Stimulated activated CD4-positive, alpha-beta T cell treated with anti-CD3 and anti-CD28 coated beads, Interleukin-1b, Interleukin-23, amount 100 ng/mL, for 48 hours (primary cell): Measurements from ENCODE around the gene MRPS12.
"Not testable (repeated sequence)": the region's sequence is repeated elsewhere in the genome, so short reads cannot be mapped to it uniquely, and the experiment has no call there.

Source experiments
- DNase-seq: peaks from one replicate; pipeline ENCODE4 v3.0.0-alpha.2; 2020

Gene MRPS12

DNA sequence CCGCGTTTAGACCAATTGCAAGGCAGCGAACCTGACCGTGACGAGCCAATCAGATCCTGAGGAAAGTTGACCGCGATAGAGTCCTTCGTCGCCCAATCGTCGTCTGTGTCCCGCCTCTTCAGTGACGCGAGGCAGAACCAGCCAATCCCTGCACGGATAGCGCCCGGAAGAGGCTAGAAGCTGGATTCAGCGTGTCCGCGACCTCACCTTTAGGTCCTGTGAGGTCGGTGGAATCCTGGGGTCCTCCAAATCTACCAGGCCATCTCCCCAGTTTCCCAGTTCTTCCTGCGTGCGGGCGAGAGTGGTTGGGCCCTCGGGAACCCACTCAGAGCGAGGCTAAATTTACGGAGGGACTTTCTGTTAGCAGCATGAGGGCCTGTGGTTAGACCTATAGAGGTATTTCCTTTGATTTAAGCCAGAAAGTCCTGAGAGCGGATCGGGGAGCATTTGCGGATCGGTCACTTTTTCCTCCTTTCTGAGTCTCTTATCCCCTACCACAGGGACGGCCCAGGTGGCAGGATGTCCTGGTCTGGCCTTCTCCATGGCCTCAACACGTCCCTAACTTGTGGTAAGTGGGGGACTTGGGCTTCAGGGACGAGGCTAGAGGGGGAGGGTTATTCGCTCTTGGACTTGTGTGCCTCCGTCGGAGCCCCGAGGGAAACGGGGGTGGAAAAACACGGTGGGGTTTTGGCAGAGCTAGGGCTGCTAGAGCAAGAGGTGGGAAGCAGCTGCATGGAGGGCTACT is at the start of gene MRPS12:
TSS of gene MRPS12 (plus strand) at position 169 of the 745 bp plus-strand sequence. CDS start at position 520, 351 bp downstream.
- DNase-seq = peak; percentile 98

DNA sequence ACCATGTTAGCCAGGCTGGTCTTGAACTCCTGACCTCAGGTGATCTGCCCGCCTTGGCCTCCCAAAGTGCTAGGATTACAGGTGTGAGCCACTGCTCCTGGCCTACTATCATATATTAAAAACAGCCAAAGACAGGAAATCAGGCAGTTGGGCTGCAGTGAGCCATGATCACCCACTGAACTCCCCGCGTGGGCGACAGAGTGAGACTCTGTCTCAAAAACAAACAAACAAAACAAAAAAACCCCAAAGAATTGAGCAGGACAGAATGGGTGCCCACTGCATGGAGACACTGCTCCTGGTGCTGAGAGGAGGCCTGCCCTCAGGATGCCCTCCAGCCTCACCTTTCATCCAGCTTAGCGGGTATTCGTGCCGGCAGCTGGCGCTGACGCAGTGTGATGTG is 47.5 kb upstream of the MRPS12 start:
- no peak for DNase-seq

DNA sequence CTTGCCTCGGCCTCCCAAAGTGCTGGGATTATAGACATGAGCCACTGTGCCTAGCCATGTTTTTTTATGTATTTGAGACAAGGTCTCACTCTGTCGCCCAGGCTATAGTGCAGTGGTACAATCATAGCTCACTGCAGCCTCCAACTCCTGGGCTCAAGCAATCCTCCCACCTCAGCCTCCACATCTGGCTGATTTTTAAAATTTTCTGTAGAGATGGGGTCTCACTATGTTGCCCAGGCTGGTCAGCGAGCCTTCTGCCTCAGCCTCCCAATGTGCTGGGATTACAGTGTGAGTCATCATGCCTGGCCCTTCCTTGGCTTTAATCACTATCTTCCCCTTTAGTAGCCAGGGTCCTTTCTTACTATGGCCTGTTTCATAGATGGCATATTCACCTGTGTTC is 46.1 kb upstream of the MRPS12 start:
- DNase-seq = not testable (repeated sequence)

DNA sequence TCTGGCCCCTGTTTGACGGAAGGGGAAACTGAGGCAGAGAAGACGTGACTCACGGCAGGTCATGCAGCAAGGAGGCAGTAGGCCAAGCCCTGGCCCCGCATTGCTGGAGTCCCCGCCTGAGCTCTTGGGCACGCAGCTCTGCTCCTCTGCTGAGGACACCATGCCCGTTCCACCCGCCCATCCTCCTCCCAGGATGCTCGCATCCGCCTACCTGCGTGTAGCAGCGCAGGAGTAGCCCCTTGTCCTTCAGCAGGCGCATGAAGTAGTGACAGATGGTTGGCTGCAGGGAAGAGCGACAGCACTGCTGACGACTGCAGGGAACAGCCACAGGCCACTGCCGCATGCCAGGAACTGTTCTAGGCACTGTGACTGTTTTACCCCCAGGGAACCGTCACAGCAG is 41.9 kb upstream of the MRPS12 start:
- DNase-seq = no peak

DNA sequence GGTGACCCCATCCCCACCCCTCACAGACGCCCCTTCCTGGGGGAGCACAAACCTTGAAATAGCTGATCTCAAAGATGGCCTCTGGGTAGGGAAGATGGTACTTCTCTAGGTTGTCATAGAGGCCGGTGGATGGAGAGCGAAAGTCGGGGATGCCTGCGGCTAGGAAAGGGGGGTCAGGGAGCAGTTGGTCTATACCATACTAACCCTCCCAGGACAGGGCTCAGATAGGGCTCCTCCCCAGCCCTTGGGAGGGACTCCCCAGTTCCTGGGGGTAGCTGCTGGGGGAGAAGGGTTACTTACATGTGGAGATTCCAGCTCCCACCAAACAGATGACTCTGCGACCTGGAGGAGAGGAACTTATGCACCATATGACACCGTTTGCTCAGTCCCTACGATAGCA is 40.9 kb upstream of the MRPS12 start:
- no peak for DNase-seq

DNA sequence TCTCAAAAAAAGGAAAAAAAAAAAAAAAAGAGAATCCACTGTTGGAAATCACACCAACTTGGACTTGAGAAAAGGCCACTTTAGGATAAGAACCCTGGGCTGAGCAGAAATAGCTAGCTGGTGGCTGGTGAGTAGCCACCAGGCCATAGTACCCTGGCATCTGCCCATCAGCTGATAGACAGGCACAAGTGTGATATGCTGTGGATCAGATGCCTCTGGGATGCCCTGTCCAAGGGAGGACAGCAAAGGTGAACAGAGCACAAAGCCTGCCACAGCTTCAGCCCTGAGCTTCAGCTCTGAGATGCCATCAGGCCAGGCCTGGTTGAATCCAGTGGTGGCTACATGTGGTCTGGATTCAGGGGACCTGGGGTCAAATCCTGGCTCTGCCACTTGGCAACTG is 40.1 kb upstream of the MRPS12 start:
- no peak for DNase-seq

DNA sequence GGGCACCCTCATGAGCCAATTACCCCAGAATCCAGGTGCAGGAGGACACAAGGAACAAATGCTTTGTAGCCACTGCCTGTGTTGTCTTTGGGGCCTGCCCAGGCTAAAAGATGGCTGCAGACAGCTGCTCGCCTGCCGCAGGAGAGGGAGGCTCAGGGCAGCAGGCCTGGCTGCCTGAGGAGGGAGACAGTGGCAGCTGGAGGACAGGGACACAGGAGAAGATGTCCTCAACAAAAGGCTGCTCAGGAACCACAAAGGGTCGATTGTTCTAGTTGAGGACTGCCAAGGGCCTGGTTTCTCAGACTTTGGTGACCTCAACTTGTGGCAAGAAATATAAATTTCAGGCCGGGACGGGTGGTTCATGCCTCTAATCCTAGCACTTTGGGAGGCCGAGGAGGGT is 39.0 kb upstream of the MRPS12 start:
- no peak for DNase-seq

DNA sequence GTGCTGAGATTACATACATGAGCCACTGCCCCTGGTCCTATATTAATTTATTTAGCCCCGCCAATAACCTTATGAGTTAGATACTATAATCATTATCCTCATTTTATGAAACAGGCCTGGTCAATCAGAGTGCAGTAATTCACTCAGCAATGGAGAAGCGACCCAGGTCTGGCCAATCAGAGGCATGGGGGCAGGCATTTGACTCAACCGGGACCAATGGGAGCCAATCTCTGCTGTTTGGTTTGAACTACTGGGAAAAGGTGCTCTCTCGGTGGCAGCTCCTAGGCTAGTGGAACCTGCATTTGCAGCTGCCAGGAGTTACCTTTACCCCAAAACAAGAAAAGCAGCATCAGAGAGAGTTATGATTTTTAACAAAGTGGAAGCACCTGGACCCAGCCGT is 37.9 kb upstream of the MRPS12 start:
- no peak for DNase-seq

DNA sequence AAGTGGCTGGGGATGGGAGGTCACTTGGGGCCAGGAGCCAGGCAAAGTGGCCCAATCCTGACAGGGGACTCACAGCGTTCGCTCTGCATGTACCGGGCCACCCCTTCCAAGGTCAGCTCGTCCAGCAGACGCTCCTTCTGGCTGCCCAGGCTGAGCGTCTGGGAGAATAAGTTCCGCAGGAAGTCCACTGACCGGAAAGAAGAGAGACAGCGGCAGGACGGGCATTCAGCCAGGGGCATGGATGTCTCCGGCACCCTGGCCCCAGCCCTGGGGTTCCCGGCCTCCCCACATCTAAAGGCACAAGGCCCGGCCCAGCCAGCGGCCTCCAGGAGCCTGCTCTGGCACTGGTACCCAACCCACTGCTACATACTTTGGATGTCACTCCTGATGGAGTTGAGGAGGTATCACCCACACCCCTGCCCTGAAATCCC is 37.4 kb upstream of the MRPS12 start:
- no peak for DNase-seq

DNA sequence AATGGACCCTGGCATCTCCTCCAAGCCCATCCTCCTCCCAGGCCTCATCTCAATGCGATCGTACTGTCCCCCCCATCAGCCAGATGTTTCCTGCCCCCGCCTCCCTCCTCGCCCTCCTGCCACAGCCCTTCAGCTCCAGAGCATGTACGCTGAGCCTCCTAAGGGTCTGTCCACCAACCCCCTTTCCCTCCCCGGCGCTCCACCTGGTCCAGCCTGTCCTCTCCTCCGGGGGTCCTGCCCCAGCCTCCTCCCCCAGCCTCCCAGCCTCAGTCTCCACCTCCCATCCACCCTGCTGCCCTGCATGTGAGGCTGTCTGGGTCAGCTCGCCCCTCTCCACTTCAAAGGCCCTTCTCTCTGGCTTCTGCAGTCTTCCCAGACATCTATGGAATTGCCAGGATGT is 35.8 kb upstream of the MRPS12 start:
- DNase-seq = no peak

DNA sequence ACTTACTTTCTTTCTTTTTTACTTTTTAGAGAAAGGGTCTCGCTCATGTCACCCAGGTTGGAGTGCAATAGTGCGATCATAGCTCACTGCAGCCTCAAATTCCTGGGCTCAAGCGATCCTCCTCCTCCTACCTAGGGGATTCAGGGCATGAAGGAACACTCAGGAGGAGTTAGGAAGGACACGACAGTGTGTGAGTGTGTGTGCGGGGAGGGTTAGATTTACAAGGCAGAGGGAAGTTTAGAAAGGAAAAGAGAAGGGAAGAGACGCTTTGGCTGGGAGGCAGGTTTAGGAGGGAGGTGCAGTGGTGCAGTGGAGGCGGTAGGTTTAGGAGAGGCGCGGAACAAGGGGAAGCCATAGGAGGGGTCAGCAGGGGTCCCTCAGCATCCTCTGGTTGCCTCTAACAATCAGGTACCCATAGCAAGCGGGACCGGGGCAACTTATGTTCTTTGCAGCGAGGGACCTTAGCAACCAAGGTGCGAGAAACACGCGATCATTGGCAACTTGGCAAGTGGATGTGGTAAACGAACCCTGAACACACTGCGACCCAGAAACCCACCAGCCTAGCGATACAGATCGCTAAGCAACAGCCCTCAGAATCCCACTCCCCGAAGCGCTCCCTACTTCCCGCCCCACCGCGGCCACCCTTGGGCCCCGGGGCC is 31.8 kb upstream of the MRPS12 start:
- DNase-seq = no peak

DNA sequence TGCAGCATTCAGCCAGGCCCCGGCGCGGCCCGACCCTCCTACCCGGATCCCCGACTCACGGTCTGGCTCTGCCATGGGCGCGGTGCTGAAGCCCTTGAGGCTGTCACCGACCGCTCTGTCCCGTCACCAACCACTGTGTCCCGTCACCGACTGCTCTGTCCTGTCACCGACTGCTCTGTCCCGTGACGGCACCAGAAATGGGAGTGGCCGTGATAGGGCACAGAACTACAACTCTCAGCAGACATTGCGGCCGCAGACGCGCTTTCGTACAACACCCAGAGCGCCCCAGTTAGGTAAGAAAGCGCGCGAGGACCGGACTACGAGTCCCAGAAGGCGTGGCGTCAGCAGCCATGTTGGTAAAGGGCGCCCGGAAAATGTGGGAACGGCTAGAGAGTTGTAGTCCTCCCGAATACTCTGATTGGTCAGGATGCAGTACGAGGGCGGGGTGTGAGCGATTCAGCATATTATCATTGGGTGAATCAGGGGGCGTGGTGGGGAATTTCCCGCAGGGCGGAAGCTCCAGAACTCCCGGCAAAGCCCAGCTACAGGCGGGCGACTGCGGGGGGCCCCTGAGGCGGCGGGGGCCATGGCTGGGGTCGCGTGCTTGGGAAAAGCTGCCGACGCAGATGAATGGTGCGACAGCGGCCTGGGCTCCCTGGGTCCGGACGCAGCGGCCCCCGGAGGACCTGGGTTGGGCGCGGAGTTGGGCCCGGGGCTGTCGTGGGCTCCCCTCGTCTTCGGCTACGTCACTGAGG is 31.1 kb upstream of the MRPS12 start, which contains the start of the genes NFKBIB and SIRT2:
TSS of gene NFKBIB (plus strand) at position 523 of the 755 bp plus-strand sequence. CDS start at position 587, 64 bp downstream.
TSS of gene SIRT2 (minus strand) at position 172 of the 755 bp plus-strand sequence. CDS start at position 75, 97 bp downstream.
- peak; percentile 100 for DNase-seq

DNA sequence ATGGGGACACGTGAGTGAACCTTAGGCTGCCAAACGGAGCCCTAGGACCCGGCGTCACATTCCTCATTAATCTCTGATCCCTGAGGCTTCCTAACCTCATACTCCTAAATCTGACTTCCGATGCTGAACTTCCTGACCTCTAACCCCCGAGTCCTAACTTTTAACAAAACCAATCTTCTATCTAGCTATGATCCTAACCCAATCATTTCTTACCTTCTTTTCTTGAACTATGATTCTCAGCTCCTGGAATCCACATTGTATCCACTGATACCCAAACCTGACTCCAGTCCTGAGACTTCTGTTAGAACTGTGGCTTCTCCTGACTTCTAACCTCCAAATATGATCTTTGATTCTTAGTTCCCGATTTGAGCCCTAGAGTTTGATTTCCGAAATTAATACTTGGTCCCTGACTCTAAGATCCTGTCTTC is 30.5 kb upstream of the MRPS12 start:
- DNase-seq = no peak

DNA sequence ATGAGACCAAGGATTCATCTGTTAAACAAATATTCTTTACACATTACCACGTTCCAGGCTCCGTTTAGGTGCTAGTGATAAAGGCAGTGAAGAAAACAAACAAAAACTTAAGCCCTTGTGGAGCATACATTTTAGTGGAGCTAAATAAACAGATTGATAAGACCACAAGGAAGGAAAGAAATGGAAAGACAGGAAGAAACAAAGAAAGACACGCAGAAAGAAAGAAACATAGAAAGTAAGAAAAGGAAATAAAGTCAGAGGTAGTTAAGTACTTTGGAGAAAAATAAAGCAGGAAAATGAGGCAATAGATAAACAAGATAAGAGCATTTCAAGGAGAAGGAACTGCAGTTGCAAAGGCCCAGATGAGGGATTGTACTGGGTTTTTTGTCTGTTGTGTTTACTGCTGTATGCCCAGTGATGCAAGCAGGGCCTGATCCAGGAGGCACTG is 30.0 kb upstream of the MRPS12 start:
- DNase-seq = no peak

DNA sequence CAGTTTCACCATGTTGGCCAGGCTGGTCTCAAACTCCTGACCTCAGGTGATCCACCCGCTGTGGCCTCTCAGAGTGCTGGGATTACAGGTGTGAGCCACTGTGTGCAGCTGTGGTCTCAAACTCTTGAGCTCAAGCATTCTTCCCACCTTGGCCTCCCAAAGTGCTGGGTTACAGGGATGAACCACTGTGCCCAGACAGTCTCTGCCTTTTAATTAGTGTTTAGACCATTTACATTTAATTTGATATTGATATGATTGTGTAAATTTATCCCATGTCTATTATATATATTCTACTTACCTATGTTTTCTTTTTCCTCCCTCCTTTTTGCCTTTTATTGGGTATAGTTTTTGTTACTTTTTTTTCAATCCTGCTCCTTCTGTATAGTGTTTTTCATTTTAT is 29.1 kb upstream of the MRPS12 start:
- DNase-seq = no peak

DNA sequence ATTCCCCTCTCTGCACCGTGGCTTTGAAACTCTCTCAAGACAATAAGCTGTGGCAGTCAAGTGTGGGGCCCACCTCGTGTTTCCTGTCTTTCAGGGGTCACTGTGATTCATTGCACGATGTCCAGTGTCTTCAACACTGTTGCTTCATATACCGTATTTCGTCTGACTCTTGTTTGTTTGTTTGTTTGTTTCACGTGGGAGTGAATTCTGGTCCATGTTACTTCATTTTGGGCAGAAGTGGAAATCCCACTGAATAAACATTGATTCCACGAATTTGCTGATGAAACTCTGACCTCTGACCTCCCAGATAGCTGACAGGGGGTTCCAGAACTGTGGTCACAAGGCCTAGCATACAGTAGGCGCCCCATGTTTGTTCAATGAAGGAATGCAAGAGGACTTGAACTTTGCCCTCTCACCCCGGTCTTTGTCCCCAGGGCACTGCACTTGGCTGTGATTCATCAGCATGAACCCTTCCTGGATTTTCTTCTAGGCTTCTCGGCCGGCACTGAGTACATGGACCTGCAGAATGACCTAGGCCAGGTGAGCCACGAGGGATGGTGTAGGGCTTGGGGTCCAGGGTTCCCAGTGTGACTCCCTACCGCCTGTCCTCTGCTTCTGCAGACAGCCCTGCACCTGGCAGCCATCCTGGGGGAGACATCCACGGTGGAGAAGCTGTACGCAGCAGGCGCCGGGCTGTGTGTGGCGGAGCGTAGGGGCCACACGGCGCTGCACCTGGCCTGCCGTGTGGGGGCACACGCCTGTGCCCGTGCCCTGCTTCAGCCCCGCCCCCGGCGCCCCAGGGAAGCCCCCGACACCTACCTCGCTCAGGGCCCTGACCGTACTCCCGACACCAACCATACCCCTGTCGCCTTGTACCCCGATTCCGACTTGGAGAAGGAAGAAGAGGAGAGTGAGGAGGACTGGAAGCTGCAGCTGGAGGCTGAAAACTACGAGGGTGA is 25.9 kb upstream of the MRPS12 start:
- DNase-seq = no peak

DNA sequence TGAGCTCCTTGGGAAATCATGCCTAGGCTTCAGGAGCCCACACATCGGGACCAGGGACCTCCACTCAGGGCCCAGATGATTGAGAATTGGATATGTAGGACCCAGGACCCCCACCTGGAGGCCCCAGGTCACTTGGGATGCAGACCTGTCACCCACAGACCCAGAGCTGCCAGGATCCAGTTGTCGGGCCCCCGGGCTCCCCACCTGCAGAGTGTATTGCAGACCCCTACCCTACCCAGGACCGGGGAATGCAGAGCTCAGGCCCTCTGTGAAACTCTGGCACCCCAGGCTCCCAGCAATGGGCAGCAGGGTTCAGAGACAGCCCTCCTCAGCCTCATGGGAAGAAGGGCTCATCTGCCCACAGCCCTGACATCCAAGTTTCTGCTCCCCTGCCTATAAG is 25.1 kb upstream of the MRPS12 start:
- DNase-seq = no peak

DNA sequence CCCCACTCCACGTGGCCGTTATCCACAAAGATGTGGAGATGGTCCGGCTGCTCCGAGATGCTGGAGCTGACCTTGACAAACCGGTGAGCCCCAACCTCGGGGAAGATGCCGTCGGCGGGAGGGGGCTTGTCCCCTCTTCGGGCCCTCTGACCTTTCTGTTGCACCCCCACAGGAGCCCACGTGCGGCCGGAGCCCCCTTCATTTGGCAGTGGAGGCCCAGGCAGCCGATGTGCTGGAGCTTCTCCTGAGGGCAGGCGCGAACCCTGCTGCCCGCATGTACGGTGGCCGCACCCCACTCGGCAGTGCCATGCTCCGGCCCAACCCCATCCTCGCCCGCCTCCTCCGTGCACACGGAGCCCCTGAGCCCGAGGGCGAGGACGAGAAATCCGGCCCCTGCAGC is 23.5 kb upstream of the MRPS12 start:
- no peak for DNase-seq

DNA sequence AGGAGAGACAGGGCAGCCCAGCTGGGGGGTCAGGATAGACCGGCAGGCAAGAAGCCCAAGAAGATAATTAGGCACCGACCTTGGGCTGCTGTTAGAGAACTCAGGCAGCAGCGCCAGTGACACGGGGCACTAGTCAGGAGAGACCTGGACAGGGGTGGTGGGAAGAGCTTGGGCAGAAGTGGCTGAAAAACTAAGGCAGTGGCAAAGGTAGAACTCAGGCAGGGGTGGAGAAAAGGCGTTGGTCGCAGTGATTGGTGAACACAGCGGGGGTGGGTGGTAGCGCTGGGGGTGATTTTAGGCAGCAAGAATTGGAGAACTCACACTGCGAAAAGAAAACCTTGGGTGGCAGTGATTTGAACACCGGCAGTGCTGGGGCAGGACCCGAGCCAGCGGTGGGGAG is 23.1 kb upstream of the MRPS12 start:
- no peak for DNase-seq

DNA sequence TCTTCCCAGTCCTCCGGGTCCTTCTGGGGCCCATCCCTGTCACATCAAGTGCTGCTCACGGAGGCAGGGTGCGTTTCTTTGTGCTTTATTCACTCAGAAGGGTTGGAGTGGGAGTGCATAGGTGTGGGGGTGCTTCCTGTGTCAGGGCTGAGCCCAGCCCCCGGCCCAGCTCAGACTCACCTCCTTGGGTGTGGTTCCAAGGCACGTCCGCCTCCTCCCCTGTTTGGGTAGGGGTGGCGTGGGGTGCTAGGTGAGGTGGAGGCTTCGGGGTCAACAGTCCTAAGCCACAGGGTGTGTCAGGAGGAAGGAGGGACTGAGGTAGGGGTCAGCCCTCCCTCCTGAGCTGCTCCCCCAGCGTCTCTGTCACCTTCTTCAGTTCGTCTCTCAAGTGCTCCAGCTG is 21.8 kb upstream of the MRPS12 start:
- no peak for DNase-seq

DNA sequence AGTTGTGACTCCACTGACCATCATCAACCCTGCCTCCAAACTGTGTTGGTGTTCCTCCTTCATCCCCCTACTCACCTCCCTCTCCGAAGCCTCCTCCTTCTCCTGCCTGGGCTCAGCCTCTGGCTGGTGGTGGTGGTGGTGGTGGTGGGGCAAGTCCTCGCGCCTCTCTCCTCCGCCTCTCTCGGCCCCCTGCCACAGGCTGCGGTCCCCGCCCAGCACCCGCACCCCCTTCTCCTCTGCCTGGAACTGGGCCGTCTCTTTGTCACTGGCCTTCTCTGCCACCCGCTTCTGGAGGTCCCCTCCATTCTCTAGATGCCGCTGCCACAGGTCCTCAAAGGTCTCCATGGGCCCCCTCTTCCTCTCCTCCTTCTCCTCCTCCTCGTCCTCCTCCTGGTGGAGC is 20.3 kb upstream of the MRPS12 start:
- DNase-seq = no peak

DNA sequence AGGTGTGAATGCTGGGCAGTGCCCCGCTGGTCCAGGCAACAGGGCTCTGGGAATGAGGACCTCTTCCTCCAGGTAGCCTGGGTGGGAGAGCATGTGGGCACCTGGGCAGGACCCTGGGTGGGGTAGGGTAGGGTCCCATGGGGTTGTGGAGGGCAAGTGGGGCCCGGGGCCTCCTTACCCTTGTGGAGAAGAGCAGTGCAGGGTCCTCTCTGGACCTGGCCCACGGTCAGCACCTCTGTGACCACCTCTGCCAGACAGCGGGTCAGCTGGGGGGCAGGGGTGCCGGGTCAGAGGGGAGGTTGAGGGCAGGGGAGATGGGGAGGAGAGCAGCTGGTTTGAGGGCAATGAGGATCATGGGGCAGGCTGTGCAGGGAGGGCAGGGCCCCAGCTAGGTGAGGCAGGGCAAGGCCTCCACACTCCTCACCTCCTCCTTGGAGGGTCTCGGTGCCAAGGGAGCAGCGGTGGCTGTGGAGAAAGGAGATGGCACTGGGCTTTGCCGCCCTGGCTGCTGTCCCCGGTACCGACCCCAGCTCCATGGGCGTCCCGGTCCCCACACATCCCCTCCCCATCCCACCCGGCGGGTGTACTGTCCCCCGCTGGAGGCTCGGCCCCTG is 19.2 kb upstream of the MRPS12 start:
- DNase-seq = no peak
